K562 (cell line): ENCODE data around the gene DOK3. TPM values are rescaled to one million over a fixed set of nuclear protein-coding genes. Genes with fewer than 3 reads are reported as not detected.

Source experiments
- AFF1 ChIP-seq, 2 experiments: fragments of 450-650 bp; IDR thresholded peaks; 2 replicates each; pipeline ENCODE4 v1.6.1; 2018; ENCODE audit warnings: mild to moderate bottlenecking in 2 of 2, low read depth in 1 of 2; ENCODE audit not compliant: partially characterized antibody in 2 of 2
- AFF4 ChIP-seq: sonication (generic); formaldehyde crosslinking; IDR thresholded peaks from 2 replicates; pipeline ENCODE4 v1.8.0; 2023; ENCODE audit warnings: mild to moderate bottlenecking, missing genetic modification reagents
- CHD4 ChIP-seq: fragments of 200-600 bp; sonication (generic); IDR thresholded peaks from 3 replicates; pipeline ENCODE4 v1.6.1; 2012; ENCODE audit warnings: low read depth, mild to moderate bottlenecking, mixed read lengths, low read length, inconsistent platforms; ENCODE audit not compliant: insufficient read depth, insufficient replicate concordance, poor library complexity, severe bottlenecking
- CREB1 ChIP-seq, 2 experiments: sonication (generic) in 1 of 2; formaldehyde crosslinking in 1 of 2; IDR thresholded peaks; 2 replicates each; pipeline versions ENCODE4 v1.6.1 to v1.8.0; 2012 to 2022; ENCODE audit warnings: inconsistent platforms in 1 of 2, mild to moderate bottlenecking in 1 of 2, missing genetic modification reagents in 1 of 2, moderate library complexity in 1 of 2
- CTBP1 ChIP-seq: fragments of 450-650 bp; IDR thresholded peaks from 2 replicates; pipeline ENCODE4 v1.6.1; 2016; ENCODE audit warnings: borderline replicate concordance
- FOXP1 ChIP-seq: sonication (generic); formaldehyde crosslinking; IDR thresholded peaks from 2 replicates; pipeline ENCODE4 v1.8.0; 2022; ENCODE audit warnings: mild to moderate bottlenecking, missing genetic modification reagents
- GABPB1 ChIP-seq: sonication (generic); formaldehyde crosslinking; IDR thresholded peaks from 2 replicates; pipeline ENCODE4 v1.8.0; 2022; ENCODE audit warnings: mild to moderate bottlenecking, missing genetic modification reagents
- NONO ChIP-seq, 2 experiments: fragments of 200-400 bp in 1 of 2; fragments of 450-650 bp in 1 of 2; formaldehyde crosslinking in 1 of 2; IDR thresholded peaks; 2 replicates each; pipeline ENCODE4 v1.6.1; 2017; ENCODE audit warnings: low read depth in 2 of 2, mild to moderate bottlenecking in 2 of 2, moderate library complexity in 2 of 2, low read length in 1 of 2
- NRF1 ChIP-seq, 2 experiments: fragments of 450-650 bp; IDR thresholded peaks in 1 of 2; conservative IDR thresholded peaks in 1 of 2; 2 replicates each; pipeline ENCODE4 v1.6.1; 2014; ENCODE audit warnings: mild to moderate bottlenecking in 2 of 2
- PTBP1 ChIP-seq: fragments of 200-400 bp; formaldehyde crosslinking; IDR thresholded peaks from 2 replicates; pipeline ENCODE4 v1.6.1; 2017; ENCODE audit warnings: low read depth, low read length
- TAF9B ChIP-seq: fragments of 450-650 bp; IDR thresholded peaks from 2 replicates; pipeline ENCODE4 v1.6.1; 2018; ENCODE audit warnings: mild to moderate bottlenecking; ENCODE audit not compliant: partially characterized antibody
- UBTF ChIP-seq, 2 experiments: IDR thresholded peaks; 2 replicates each; pipeline ENCODE4 v1.6.1; 2012; ENCODE audit warnings: improper control_type of control experiment in 2 of 2, low read depth in 2 of 2, low read length in 2 of 2, borderline replicate concordance in 1 of 2
- ZKSCAN1 ChIP-seq: fragments of 150-350 bp; IDR thresholded peaks from 2 replicates; pipeline ENCODE4 v1.6.1; 2016; ENCODE audit warnings: low read depth, low read length
- ZNF217 ChIP-seq: sonication (generic); formaldehyde crosslinking; IDR thresholded peaks from 2 replicates; pipeline ENCODE4 v1.8.0; 2022; ENCODE audit warnings: mild to moderate bottlenecking, missing genetic modification reagents
- ZNF589 ChIP-seq: fragments of 200-800 bp; sonication (Bioruptor generic); IDR thresholded peaks from 2 replicates; pipeline ENCODE4 v1.6.1; 2016; ENCODE audit warnings: low read depth, missing genetic modification characterization, missing compliant biosample characterization
- polyA plus RNA-seq, 8 experiments: library from polyadenylated mRNA; depleted of rRNA in 4 of 8; stranded (reverse) in 5 of 8; unstranded in 3 of 8; fragments of >200 nt; fragmentation: Nextera tagmentation in 2 of 8; fragmentation: Illumina TruSeq in 1 of 8; extraction: Ambion mirVana in 2 of 8; extraction: Trizol in 1 of 8; gene quantifications; 2 replicates each; pipeline versions ENCODE4 v1.2.1 to v1.2.3, GENCODE V29; 2011 to 2014; ENCODE audit warnings: inconsistent platforms in 1 of 8, missing spikeins in 1 of 8
- total RNA-seq, 7 experiments: library from RNA; depleted of rRNA in 6 of 7; stranded (reverse); fragments of >200 nt in 6 of 7; fragmentation: Illumina TruSeq in 2 of 7; extraction: Trizol in 2 of 7; gene quantifications; 2 replicates each; pipeline versions ENCODE4 v1.2.1 to v1.2.3, GENCODE V29; 2011 to 2021; ENCODE audit warnings: low replicate concordance in 1 of 7

DOK3 gene
- total and polyA plus RNA-seq, 9 of the 15 experiments (the other 6 are each of a cell fraction or from before 2014, with no cell fraction given): 1.3 to 23.0 (median 8.0) TPM

GRCh38 chr5:177497292-177498012 is 12.2 kb downstream of the DOK3 start, which contains the start of gene PDLIM7 (continued):
- TF ChIP-seq AFF1 (IDR thresholded peaks at IDR 0.05; ENCODE audit: low read depth in 1 of 2, partially characterized antibody in 2 of 2): no peak
- 0 out of 2 replicates have a peak, but pooled peaks have one; percentile 77 for TF ChIP-seq FOXP1 (CRISPR knock-in tag)
- TF ChIP-seq NRF1 (conservative IDR thresholded peaks at IDR 0.05 in 1 of 2, IDR thresholded peaks at IDR 0.05 in 1 of 2): peak; percentile 78 to 82
- peak; percentile 33 for TF ChIP-seq CREB1 (IDR thresholded peaks at IDR 0.05)
- peak; percentile 43; the same call in 1 of the 2 replicates for TF ChIP-seq CREB1 (CRISPR knock-in tag; IDR thresholded peaks at IDR 0.05)
- TF ChIP-seq ZKSCAN1: peak; percentile 65; the same call in 1 of the 2 replicates
- peak; percentile 65 to 96; a peak in 3 of 4 replicates for TF ChIP-seq NONO (IDR thresholded peaks at IDR 0.05; ENCODE audit: low read depth in 2 of 2, low read length in 1 of 2)
- TF ChIP-seq TAF9B: no peak
- peak; percentile 48 for TF ChIP-seq CTBP1
- TF ChIP-seq ZNF217: no peak
- TF ChIP-seq PTBP1: peak; percentile 90
- peak; percentile 98 for TF ChIP-seq CHD4
- peak; percentile 69; the same call in 1 of the 2 replicates for TF ChIP-seq GABPB1 (CRISPR knock-in tag)
- TF ChIP-seq UBTF (IDR thresholded peaks at IDR 0.05; ENCODE audit: borderline replicate concordance in 1 of 2, low read depth in 2 of 2, low read length in 2 of 2): peak in 1 of 2 experiments; percentile 76; a peak in 2 of 4 replicates
- peak; percentile 9; the same call in 1 of the 2 replicates for TF ChIP-seq ZNF589
- TF ChIP-seq AFF4: no peak; the same call in 1 of the 2 replicates
